Loucy (cell line): Measurements from ENCODE around the gene RPLP1.

Experiments
- H2AFZ ChIP-seq: fragments of 200-600 bp; sonication (generic); 2 replicates; pipeline ENCODE4 v1.6.0; 2016; ENCODE audit warnings: antibody characterized with exemption, mild to moderate bottlenecking, low read length, moderate library complexity
- H3F3A ChIP-seq: fragments of 200-600 bp; 2 replicates; pipeline ENCODE4 v1.6.0; 2016; ENCODE audit warnings: antibody characterized with exemption, low read depth, mild to moderate bottlenecking
- H3K27me3 ChIP-seq: fragments of 200-600 bp; sonication (generic); 2 replicates; pipeline ENCODE4 v1.6.1; 2014; ENCODE audit warnings: low read length, mild to moderate bottlenecking; ENCODE audit not compliant: insufficient read depth, poor library complexity, severe bottlenecking
- H3K36me3 ChIP-seq: fragments of 200-600 bp; sonication (generic); 2 replicates; pipeline ENCODE4 v1.6.1; 2016; ENCODE audit warnings: low read length; ENCODE audit not compliant: insufficient read depth
- H3K4me1 ChIP-seq: fragments of 200-600 bp; sonication (generic); 2 replicates; pipeline ENCODE4 v1.5.1; 2014; ENCODE audit warnings: low read length, mild to moderate bottlenecking; ENCODE audit not compliant: insufficient read depth, poor library complexity, severe bottlenecking
- H3K4me2 ChIP-seq: fragments of 200-600 bp; sonication (generic); 2 replicates; pipeline ENCODE4 v1.6.0; 2014; ENCODE audit warnings: antibody characterized with exemption, low read length, low read depth, mild to moderate bottlenecking; ENCODE audit not compliant: poor library complexity, severe bottlenecking
- H3K4me3 ChIP-seq: fragments of 200-600 bp; sonication (generic); 2 replicates; pipeline ENCODE4 v1.5.1; 2014; ENCODE audit warnings: low read length, mild to moderate bottlenecking, mixed read lengths; ENCODE audit not compliant: poor library complexity, severe bottlenecking
- H3K79me2 ChIP-seq: fragments of 200-600 bp; sonication (generic); 2 replicates; pipeline ENCODE4 v1.6.1; 2014; ENCODE audit warnings: low read length; ENCODE audit not compliant: insufficient read depth
- H3K9ac ChIP-seq: fragments of 200-600 bp; sonication (generic); 2 replicates; pipeline ENCODE4 v1.6.0; 2014; ENCODE audit warnings: mild to moderate bottlenecking, low read depth, low read length, moderate library complexity; ENCODE audit not compliant: poor library complexity, severe bottlenecking
- H3K9me2 ChIP-seq: fragments of 200-600 bp; sonication (generic); replicated peaks from 2 replicates; pipeline ENCODE4 v1.6.1; 2016; ENCODE audit warnings: low read depth, low read length, mixed read lengths
- H3K9me3 ChIP-seq: fragments of 200-600 bp; sonication (generic); 2 replicates; pipeline ENCODE4 v1.6.1; 2014; ENCODE audit warnings: mild to moderate bottlenecking, antibody characterized with exemption, low read length, low read depth; ENCODE audit not compliant: insufficient read depth
- H4K20me1 ChIP-seq: fragments of 200-600 bp; sonication (generic); 2 replicates; pipeline ENCODE4 v1.6.0; 2014; ENCODE audit warnings: antibody characterized with exemption, low read length, mild to moderate bottlenecking; ENCODE audit not compliant: insufficient read depth, poor library complexity, severe bottlenecking
- EZH2phosphoT487 ChIP-seq: fragments of 200-600 bp; IDR thresholded peaks from 2 replicates; pipeline ENCODE4 v1.6.1; 2018; ENCODE audit warnings: antibody characterized with exemption, mild to moderate bottlenecking, moderate library complexity, borderline replicate concordance
- TF ChIP-seq, protein P1 (sequence below): fragments of 200-600 bp; sonication (generic); conservative IDR thresholded peaks from 2 replicates; pipeline ENCODE4 v1.5.1; 2014; ENCODE audit warnings: mild to moderate bottlenecking, antibody characterized with exemption, low read length

Gene RPLP1

DNA sequence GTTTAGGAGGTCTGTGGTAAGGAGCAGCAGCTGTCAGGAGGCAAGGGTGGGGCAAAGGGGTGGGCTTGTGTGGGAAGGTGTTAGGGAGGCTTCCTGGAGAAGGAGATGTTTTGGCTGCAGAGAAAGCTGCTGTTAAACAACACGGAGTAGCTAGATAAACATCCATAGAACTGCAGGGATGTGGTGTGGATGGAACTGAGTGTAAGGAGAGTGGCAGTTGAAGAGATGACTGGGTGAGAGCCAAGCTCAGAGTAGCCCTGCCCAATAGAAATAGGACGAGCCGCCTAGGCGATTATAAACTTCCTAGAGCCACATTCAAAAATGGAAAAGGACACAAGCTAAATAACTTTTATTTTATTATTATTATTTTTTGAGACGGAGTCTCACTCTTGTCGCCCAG, 19.9 kb downstream of the RPLP1 start:
- Histone ChIP-seq H3K27me3 (no peaks in the 10 kb centered on the region), H3K9ac (no peak overlapping the region), H3F3A (no peaks in the 10 kb centered on the region), H3K4me3 (no peak overlapping the region), H2AFZ (no peak overlapping the region), H3K36me3 (no peaks in the 10 kb centered on the region), H3K4me1 (peaks cover 21% of the 10 kb centered on the region), H3K9me3 (no peaks in the 10 kb centered on the region), H3K9me2 (no peaks in the 10 kb centered on the region), H3K79me2 (no peaks in the 10 kb centered on the region), H4K20me1 (no peaks in the 10 kb centered on the region), H3K4me2 (no peak overlapping the region)
- TF ChIP-seq, protein P1, sequence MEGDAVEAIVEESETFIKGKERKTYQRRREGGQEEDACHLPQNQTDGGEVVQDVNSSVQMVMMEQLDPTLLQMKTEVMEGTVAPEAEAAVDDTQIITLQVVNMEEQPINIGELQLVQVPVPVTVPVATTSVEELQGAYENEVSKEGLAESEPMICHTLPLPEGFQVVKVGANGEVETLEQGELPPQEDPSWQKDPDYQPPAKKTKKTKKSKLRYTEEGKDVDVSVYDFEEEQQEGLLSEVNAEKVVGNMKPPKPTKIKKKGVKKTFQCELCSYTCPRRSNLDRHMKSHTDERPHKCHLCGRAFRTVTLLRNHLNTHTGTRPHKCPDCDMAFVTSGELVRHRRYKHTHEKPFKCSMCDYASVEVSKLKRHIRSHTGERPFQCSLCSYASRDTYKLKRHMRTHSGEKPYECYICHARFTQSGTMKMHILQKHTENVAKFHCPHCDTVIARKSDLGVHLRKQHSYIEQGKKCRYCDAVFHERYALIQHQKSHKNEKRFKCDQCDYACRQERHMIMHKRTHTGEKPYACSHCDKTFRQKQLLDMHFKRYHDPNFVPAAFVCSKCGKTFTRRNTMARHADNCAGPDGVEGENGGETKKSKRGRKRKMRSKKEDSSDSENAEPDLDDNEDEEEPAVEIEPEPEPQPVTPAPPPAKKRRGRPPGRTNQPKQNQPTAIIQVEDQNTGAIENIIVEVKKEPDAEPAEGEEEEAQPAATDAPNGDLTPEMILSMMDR = no peak
- no peak for TF ChIP-seq EZH2phosphoT487

- Histone ChIP-seq H3K9me3 (no peaks in the 10 kb centered on the region), H4K20me1 (no peaks in the 10 kb centered on the region), H3K27me3 (no peaks in the 10 kb centered on the region), H3K4me3 (no peak overlapping the region), H3K4me2 (no peak overlapping the region), H3K36me3 (no peaks in the 10 kb centered on the region), H3K4me1 (peaks cover 10% of the 10 kb centered on the region), H3K9ac (no peak overlapping the region), H2AFZ (no peak overlapping the region), H3K79me2 (no peaks in the 10 kb centered on the region), H3F3A (no peaks in the 10 kb centered on the region), H3K9me2 (no peaks in the 10 kb centered on the region)
- TF ChIP-seq EZH2phosphoT487 = no peak
- TF ChIP-seq, protein P1 = no peak
Observed at GRCh38 chr15:69474291-69474690, 21.7 kb downstream of the RPLP1 start.

DNA sequence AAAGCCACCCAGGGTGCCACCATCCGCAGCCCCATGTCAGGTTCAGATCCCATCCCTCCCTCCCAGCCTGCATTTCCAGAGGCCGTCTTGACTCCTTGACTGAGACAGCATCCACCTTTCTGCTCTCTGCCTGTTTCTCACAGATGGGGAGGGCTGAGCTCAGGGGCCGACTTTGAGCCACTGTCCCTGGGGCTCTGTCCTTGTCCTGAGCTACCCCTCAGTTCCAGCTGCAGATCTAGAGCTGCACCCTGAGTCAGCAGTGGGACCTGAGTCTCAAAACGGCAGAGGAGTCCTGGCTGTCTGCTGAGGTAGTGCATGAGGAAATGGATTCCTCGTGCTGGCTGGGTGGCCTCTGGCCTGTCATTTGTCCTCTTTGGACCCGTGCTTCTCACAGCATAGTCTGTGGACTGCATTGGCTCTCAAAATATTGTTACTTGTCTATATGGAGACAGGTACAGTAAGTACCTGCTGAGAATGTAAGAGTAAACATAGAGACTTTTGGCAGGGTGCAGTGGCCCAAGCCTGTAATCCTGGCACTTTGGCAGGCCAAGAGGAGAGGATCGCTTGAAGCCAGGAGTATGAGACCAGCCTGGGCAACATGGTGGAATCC, 22.3 kb downstream of the RPLP1 start:
- Histone ChIP-seq H2AFZ (no peak overlapping the region), H3K4me2 (no peak overlapping the region), H3K79me2 (no peaks in the 10 kb centered on the region), H3K4me1 (peaks cover 5% of the 10 kb centered on the region), H3K36me3 (no peaks in the 10 kb centered on the region), H3K27me3 (no peaks in the 10 kb centered on the region), H3K9me2 (no peaks in the 10 kb centered on the region), H3K9me3 (no peaks in the 10 kb centered on the region), H3K9ac (no peak overlapping the region), H4K20me1 (no peaks in the 10 kb centered on the region), H3K4me3 (no peak overlapping the region), H3F3A (no peaks in the 10 kb centered on the region)
- no peak for TF ChIP-seq EZH2phosphoT487
- TF ChIP-seq, protein P1 = no peak
